K562 (cell line): ENCODE data around the gene NALCN. TPM values are rescaled to one million over a fixed set of nuclear protein-coding genes. Genes with fewer than 3 reads are reported as not detected.

Experiments
- ATAC-seq: fragments of 200-7000 bp; cut with Tn5 transposase; 3 replicates; pipeline ENCODE4 v1.9.1; 2020; ENCODE audit warnings: moderate library complexity
- BruUV-seq: library from RNA; stranded (reverse); fragments of 400-500 nt; replicated peaks from 2 replicates; lab custom pipeline; 2021; lab: Mats Ljungman, UMichigan
- CTCF ChIA-PET: fragments of 300-600 bp; formaldehyde crosslinking; extraction: SDS; loops from one replicate; lab custom pipeline; 2021; ENCODE audit warnings: low intra/inter-chr PET ratio; lab: Yijun Ruan, JAX
- POLR2A ChIA-PET: fragments of 300-600, 350-650 bp; sonication (Branson Sonifier 250); formaldehyde crosslinking; extraction: SDS; loops from one replicate; lab custom pipeline; 2021; ENCODE audit warnings: antibody characterized with exemption, inconsistent platforms; lab: Yijun Ruan, JAX
- DNase-seq, 4 experiments: peaks; one replicate each; pipeline versions ENCODE4 v3.0.0 to v3.0.0-alpha.2; 2011 to 2018; ENCODE audit warnings: low spot score in 3 of 4, mixed read lengths in 3 of 4; ENCODE audit errors: extremely low read depth in 1 of 4
- FAIRE-seq: peaks from 2 replicates; lab custom pipeline; 2011; peaks lifted over from hg19 to GRCh38; lab: Jason Lieb, UNC
- H2AFZ ChIP-seq: 2 replicates; pipeline ENCODE4 v1.6.0; 2011; ENCODE audit warnings: low read depth, low read length, control low read depth, inconsistent platforms
- H3K27ac ChIP-seq: fragments of 200-600 bp; 3 replicates; pipeline ENCODE4 v1.8.0; 2011; ENCODE audit warnings: low read depth, mild to moderate bottlenecking, control low read depth, inconsistent platforms, low read length, moderate library complexity, mixed read lengths; ENCODE audit errors: extremely low read depth
- H3K27me3 ChIP-seq, 2 experiments: fragments of 300-600 bp in 1 of 2; 2 replicates in 1 of 2; 3 replicates in 1 of 2; pipeline versions ENCODE4 v1.6.0 to v1.8.0; 2011; ENCODE audit warnings: inconsistent platforms in 2 of 2, low read length in 2 of 2, mild to moderate bottlenecking in 1 of 2, mixed read lengths in 1 of 2, moderate library complexity in 1 of 2; ENCODE audit not compliant: control insufficient read depth in 2 of 2, insufficient read depth in 2 of 2
- H3K36me3 ChIP-seq: fragments of 300-600 bp; 3 replicates; pipeline ENCODE4 v1.8.0; 2011; ENCODE audit warnings: mild to moderate bottlenecking, low read length, inconsistent platforms; ENCODE audit not compliant: control insufficient read depth, insufficient read depth
- H3K4me1 ChIP-seq, 2 experiments: fragments of 200-600 bp in 1 of 2; replicated peaks in 1 of 2; 2 replicates in 1 of 2; 3 replicates in 1 of 2; pipeline versions ENCODE4 v1.5.1 to v1.8.0; 2011; ENCODE audit warnings: inconsistent platforms in 2 of 2, low read length in 2 of 2, mild to moderate bottlenecking in 1 of 2, mixed read lengths in 1 of 2, moderate library complexity in 1 of 2; ENCODE audit not compliant: control insufficient read depth in 2 of 2, insufficient read depth in 2 of 2
- H3K4me2 ChIP-seq: 2 replicates; pipeline ENCODE4 v1.6.1; 2011; ENCODE audit warnings: low read length, control low read depth, inconsistent platforms, mixed read lengths; ENCODE audit not compliant: insufficient read depth
- H3K4me3 ChIP-seq: fragments of 200-600 bp; sonication (generic), shearing (Covaris generic); 2 replicates; pipeline ENCODE4 v1.5.1; 2016; ENCODE audit warnings: control low read depth, inconsistent platforms
- H3K79me2 ChIP-seq: fragments of 200-600 bp; 3 replicates; pipeline ENCODE4 v1.8.0; 2011; ENCODE audit warnings: low read length, inconsistent platforms; ENCODE audit not compliant: control insufficient read depth, insufficient read depth
- H3K9ac ChIP-seq, 2 experiments: 2 replicates each; pipeline versions ENCODE4 v1.6.0 to v1.6.1; 2011; ENCODE audit warnings: low read depth in 2 of 2, low read length in 2 of 2, control low read depth in 1 of 2, inconsistent platforms in 1 of 2, mild to moderate bottlenecking in 1 of 2, mixed read lengths in 1 of 2; ENCODE audit not compliant: insufficient read depth in 1 of 2
- H3K9me1 ChIP-seq: one replicate; pipeline ENCODE4 v1.6.0; 2011; ENCODE audit warnings: inconsistent platforms, mild to moderate bottlenecking, low read length, moderate library complexity; ENCODE audit not compliant: control insufficient read depth, insufficient read depth
- H3K9me3 ChIP-seq: replicated peaks from 2 replicates; pipeline ENCODE4 v1.5.1; 2011; ENCODE audit warnings: low read depth, low read length, inconsistent platforms; ENCODE audit not compliant: control insufficient read depth, insufficient read depth
- H4K20me1 ChIP-seq: replicated peaks from 2 replicates; pipeline ENCODE4 v1.6.1; 2011; ENCODE audit warnings: low read length, inconsistent platforms, mixed read lengths; ENCODE audit not compliant: control insufficient read depth, insufficient read depth
- BRF1 ChIP-seq: IDR thresholded peaks from 3 replicates; pipeline ENCODE4 v1.6.1; 2011; ENCODE audit warnings: borderline replicate concordance, mild to moderate bottlenecking; ENCODE audit not compliant: insufficient read length; ENCODE audit errors: extremely low read depth
- CHD4 ChIP-seq: fragments of 200-600 bp; sonication (generic); IDR thresholded peaks from 3 replicates; pipeline ENCODE4 v1.6.1; 2012; ENCODE audit warnings: low read depth, mild to moderate bottlenecking, mixed read lengths, low read length, inconsistent platforms; ENCODE audit not compliant: insufficient read depth, insufficient replicate concordance, poor library complexity, severe bottlenecking
- ESRRA ChIP-seq: fragments of 450-650 bp; IDR thresholded peaks from 2 replicates; pipeline ENCODE4 v1.6.1; 2014; ENCODE audit warnings: low read depth, mild to moderate bottlenecking, moderate library complexity, borderline replicate concordance
- FOXK1 ChIP-seq: sonication (generic); formaldehyde crosslinking; IDR thresholded peaks from 2 replicates; pipeline ENCODE4 v1.8.0; 2022; ENCODE audit warnings: missing genetic modification reagents, mild to moderate bottlenecking, borderline replicate concordance
- GTF2A2 ChIP-seq: IDR thresholded peaks from 2 replicates; pipeline ENCODE4 v1.6.1; 2016; ENCODE audit warnings: mild to moderate bottlenecking, missing genetic modification characterization, missing compliant biosample characterization
- MAZ ChIP-seq, 2 experiments: fragments of 450-650 bp in 1 of 2; sonication (generic) in 1 of 2; formaldehyde crosslinking; IDR thresholded peaks in 1 of 2; conservative IDR thresholded peaks in 1 of 2; 2 replicates each; pipeline versions ENCODE4 v1.4.0 to v1.5.0; 2020; ENCODE audit warnings: mild to moderate bottlenecking in 1 of 2, missing genetic modification reagents in 1 of 2
- POLR3A ChIP-seq: IDR thresholded peaks from 2 replicates; pipeline ENCODE4 v1.6.1; 2011; ENCODE audit warnings: borderline replicate concordance, mild to moderate bottlenecking, moderate library complexity; ENCODE audit not compliant: insufficient read length, insufficient read depth; ENCODE audit errors: extremely low read depth
- POU5F1 ChIP-seq: fragments of 150-350 bp; IDR thresholded peaks from 2 replicates; pipeline ENCODE4 v1.6.1; 2014; ENCODE audit warnings: borderline replicate concordance, low read length, low read depth, mild to moderate bottlenecking; ENCODE audit not compliant: partially characterized antibody
- SNRNP70 ChIP-seq: fragments of 200-400 bp; formaldehyde crosslinking; optimal IDR thresholded peaks from 2 replicates; pipeline ENCODE3; 2017; ENCODE audit warnings: low read depth, low read length
- ZNF586 ChIP-seq: fragments of 450-650 bp; formaldehyde crosslinking; conservative IDR thresholded peaks from 2 replicates; pipeline ENCODE4 v1.4.0; 2020; ENCODE audit warnings: mild to moderate bottlenecking, moderate library complexity
- WGBS: fragments of 100-300 bp; shearing (Covaris generic); methylation state at CpG from one replicate; pipeline ENCODE4 v1.1.6; 2016; ENCODE audit warnings: low coverage, mixed read lengths; ENCODE audit not compliant: insufficient coverage; ENCODE audit errors: missing lambda C conversion rate; 5-methylcytosine and 5-hydroxymethylcytosine counted together
- in situ Hi-C: fragments of 300-500 bp; cut with MboI; formaldehyde crosslinking; loops from 4 replicates; pipeline ENCODE4 v1.15.0; 2018; ENCODE audit warnings: inconsistent platforms, mixed read lengths
- intact Hi-C: fragments of 100-400 bp; cut with micrococcal nuclease; formaldehyde crosslinking; loops from 2 replicates; pipeline ENCODE4 v1.14.2; 2022
- polyA plus RNA-seq, 8 experiments: library from polyadenylated mRNA; depleted of rRNA in 4 of 8; stranded (reverse) in 5 of 8; unstranded in 3 of 8; fragments of >200 nt; fragmentation: Nextera tagmentation in 2 of 8; fragmentation: Illumina TruSeq in 1 of 8; extraction: Ambion mirVana in 2 of 8; extraction: Trizol in 1 of 8; gene quantifications; 2 replicates each; pipeline versions ENCODE4 v1.2.1 to v1.2.3, GENCODE V29; 2011 to 2014; ENCODE audit warnings: inconsistent platforms in 1 of 8, missing spikeins in 1 of 8
- total RNA-seq, 7 experiments: library from RNA; depleted of rRNA in 6 of 7; stranded (reverse); fragments of >200 nt in 6 of 7; fragmentation: Illumina TruSeq in 2 of 7; extraction: Trizol in 2 of 7; gene quantifications; 2 replicates each; pipeline versions ENCODE4 v1.2.1 to v1.2.3, GENCODE V29; 2011 to 2021; ENCODE audit warnings: low replicate concordance in 1 of 7
- TF ChIP-seq, protein P1 (sequence below): fragments of 450-650 bp; IDR thresholded peaks from 2 replicates; pipeline ENCODE4 v1.6.1; 2017; ENCODE audit warnings: antibody characterized with exemption, mild to moderate bottlenecking
- TF ChIP-seq, protein P2 (sequence below): fragments of 450-650 bp; IDR thresholded peaks from 2 replicates; pipeline ENCODE4 v1.6.1; 2016; ENCODE audit warnings: antibody characterized with exemption
- TF ChIP-seq, protein P3 (sequence below), 2 experiments: IDR thresholded peaks; 2 replicates each; pipeline ENCODE4 v1.6.1; 2011; ENCODE audit warnings: borderline replicate concordance in 1 of 2, control low read depth in 1 of 2, low read depth in 1 of 2, low read length in 1 of 2, mild to moderate bottlenecking in 1 of 2, mixed read lengths in 1 of 2, moderate library complexity in 1 of 2; ENCODE audit not compliant: insufficient read depth in 1 of 2, insufficient read length in 1 of 2, poor library complexity in 1 of 2, severe bottlenecking in 1 of 2; ENCODE audit errors: extremely low read depth in 1 of 2

NALCN gene
- total and polyA plus RNA-seq, 9 of the 15 experiments (the other 6 are each of a cell fraction or from before 2014, with no cell fraction given) = not detected

- TF ChIP-seq, protein P1, sequence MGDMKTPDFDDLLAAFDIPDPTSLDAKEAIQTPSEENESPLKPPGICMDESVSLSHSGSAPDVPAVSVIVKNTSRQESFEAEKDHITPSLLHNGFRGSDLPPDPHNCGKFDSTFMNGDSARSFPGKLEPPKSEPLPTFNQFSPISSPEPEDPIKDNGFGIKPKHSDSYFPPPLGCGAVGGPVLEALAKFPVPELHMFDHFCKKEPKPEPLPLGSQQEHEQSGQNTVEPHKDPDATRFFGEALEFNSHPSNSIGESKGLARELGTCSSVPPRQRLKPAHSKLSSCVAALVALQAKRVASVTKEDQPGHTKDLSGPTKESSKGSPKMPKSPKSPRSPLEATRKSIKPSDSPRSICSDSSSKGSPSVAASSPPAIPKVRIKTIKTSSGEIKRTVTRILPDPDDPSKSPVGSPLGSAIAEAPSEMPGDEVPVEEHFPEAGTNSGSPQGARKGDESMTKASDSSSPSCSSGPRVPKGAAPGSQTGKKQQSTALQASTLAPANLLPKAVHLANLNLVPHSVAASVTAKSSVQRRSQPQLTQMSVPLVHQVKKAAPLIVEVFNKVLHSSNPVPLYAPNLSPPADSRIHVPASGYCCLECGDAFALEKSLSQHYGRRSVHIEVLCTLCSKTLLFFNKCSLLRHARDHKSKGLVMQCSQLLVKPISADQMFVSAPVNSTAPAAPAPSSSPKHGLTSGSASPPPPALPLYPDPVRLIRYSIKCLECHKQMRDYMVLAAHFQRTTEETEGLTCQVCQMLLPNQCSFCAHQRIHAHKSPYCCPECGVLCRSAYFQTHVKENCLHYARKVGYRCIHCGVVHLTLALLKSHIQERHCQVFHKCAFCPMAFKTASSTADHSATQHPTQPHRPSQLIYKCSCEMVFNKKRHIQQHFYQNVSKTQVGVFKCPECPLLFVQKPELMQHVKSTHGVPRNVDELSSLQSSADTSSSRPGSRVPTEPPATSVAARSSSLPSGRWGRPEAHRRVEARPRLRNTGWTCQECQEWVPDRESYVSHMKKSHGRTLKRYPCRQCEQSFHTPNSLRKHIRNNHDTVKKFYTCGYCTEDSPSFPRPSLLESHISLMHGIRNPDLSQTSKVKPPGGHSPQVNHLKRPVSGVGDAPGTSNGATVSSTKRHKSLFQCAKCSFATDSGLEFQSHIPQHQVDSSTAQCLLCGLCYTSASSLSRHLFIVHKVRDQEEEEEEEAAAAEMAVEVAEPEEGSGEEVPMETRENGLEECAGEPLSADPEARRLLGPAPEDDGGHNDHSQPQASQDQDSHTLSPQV = no peak
- no peak for TF ChIP-seq CHD4
Observed at GRCh38 chr13:101397742-101398141, 18.6 kb downstream of the NALCN start (continued).

- Histone ChIP-seq H3K4me3 (no peak overlapping the region), H2AFZ (no peak overlapping the region), H3K27ac (no peak overlapping the region), H3K4me1 (no peaks in the 10 kb centered on the region), H3K27me3 (no peaks in the 10 kb centered on the region), H4K20me1 (no peaks in the 10 kb centered on the region), H3K36me3 (no peaks in the 10 kb centered on the region), H3K9me3 (no peaks in the 10 kb centered on the region), H3K9me1 (no peaks in the 10 kb centered on the region), H3K9ac (no peak overlapping the region), H3K4me2 (no peak overlapping the region), H3K79me2 (no peaks in the 10 kb centered on the region)
- FAIRE-seq = no peak
- no peak for DNase-seq
- ATAC-seq = no peak
- 0% methylated on average over 2 of the region's 2 CpGs for WGBS
- POLR2A ChIA-PET = no interaction called here
- no TSS peak for BruUV-seq
- intact Hi-C loops (no loop called here), in situ Hi-C loops (no loop called here)
- CTCF ChIA-PET = no interaction called here
- no peak for TF ChIP-seq POU5F1
- TF ChIP-seq SNRNP70 = no peak
- TF ChIP-seq GTF2A2 (tag) = no peak
- TF ChIP-seq, protein P2, sequence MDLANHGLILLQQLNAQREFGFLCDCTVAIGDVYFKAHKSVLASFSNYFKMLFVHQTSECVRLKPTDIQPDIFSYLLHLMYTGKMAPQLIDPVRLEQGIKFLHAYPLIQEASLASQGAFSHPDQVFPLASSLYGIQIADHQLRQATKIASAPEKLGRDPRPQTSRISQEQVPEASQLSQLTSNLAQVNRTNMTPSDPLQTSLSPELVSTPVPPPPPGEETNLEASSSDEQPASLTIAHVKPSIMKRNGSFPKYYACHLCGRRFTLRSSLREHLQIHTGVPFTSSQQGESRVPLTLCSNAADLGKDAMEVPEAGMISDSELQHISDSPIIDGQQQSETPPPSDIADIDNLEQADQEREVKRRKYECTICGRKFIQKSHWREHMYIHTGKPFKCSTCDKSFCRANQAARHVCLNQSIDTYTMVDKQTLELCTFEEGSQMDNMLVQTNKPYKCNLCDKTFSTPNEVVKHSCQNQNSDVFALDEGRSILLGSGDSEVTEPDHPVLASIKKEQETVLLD = no peak
- TF ChIP-seq, protein P3, sequence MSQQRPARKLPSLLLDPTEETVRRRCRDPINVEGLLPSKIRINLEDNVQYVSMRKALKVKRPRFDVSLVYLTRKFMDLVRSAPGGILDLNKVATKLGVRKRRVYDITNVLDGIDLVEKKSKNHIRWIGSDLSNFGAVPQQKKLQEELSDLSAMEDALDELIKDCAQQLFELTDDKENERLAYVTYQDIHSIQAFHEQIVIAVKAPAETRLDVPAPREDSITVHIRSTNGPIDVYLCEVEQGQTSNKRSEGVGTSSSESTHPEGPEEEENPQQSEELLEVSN (IDR thresholded peaks at IDR 0.05; ENCODE audit: borderline replicate concordance in 1 of 2, extremely low read depth in 1 of 2, insufficient read depth in 1 of 2, insufficient read length in 1 of 2, low read depth in 1 of 2, low read length in 1 of 2, poor library complexity in 1 of 2, severe bottlenecking in 1 of 2) = no peak
- no peak for TF ChIP-seq FOXK1 (CRISPR knock-in tag)
- TF ChIP-seq POLR3A = no peak
- no peak for TF ChIP-seq ESRRA
- TF ChIP-seq ZNF586 (CRISPR knock-in tag) = no peak
- no peak for TF ChIP-seq BRF1
- TF ChIP-seq MAZ (CRISPR knock-in tag; conservative IDR thresholded peaks at IDR 0.05 in 1 of 2, IDR thresholded peaks at IDR 0.05 in 1 of 2) = no peak
Observed at GRCh38 chr13:101394605-101395004, 21.7 kb downstream of the NALCN start.
